B cell (primary cell): ENCODE results near the gene STAT1.

Experiments used
- EZH2 ChIP-seq: IDR thresholded peaks from 2 replicates; pipeline ENCODE4 v1.6.1; 2012; ENCODE audit warnings: borderline replicate concordance, low read depth, mild to moderate bottlenecking, moderate library complexity, low read length; ENCODE audit not compliant: insufficient read depth, poor library complexity, severe bottlenecking
- TF ChIP-seq, protein P1 (sequence below): fragments of 200-600 bp; IDR thresholded peaks from one replicate; pipeline ENCODE4 v1.8.0; 2022; ENCODE audit warnings: antibody characterized with exemption, mild to moderate bottlenecking

- TF ChIP-seq, protein P1, sequence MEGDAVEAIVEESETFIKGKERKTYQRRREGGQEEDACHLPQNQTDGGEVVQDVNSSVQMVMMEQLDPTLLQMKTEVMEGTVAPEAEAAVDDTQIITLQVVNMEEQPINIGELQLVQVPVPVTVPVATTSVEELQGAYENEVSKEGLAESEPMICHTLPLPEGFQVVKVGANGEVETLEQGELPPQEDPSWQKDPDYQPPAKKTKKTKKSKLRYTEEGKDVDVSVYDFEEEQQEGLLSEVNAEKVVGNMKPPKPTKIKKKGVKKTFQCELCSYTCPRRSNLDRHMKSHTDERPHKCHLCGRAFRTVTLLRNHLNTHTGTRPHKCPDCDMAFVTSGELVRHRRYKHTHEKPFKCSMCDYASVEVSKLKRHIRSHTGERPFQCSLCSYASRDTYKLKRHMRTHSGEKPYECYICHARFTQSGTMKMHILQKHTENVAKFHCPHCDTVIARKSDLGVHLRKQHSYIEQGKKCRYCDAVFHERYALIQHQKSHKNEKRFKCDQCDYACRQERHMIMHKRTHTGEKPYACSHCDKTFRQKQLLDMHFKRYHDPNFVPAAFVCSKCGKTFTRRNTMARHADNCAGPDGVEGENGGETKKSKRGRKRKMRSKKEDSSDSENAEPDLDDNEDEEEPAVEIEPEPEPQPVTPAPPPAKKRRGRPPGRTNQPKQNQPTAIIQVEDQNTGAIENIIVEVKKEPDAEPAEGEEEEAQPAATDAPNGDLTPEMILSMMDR, result no peak
- no peak for TF ChIP-seq EZH2
These were observed 18.8 kb upstream of the STAT1 start for GRCh38 chr2:191032588-191033429.
